Measurements from ENCODE around the gene CNTN4.

DNA sequence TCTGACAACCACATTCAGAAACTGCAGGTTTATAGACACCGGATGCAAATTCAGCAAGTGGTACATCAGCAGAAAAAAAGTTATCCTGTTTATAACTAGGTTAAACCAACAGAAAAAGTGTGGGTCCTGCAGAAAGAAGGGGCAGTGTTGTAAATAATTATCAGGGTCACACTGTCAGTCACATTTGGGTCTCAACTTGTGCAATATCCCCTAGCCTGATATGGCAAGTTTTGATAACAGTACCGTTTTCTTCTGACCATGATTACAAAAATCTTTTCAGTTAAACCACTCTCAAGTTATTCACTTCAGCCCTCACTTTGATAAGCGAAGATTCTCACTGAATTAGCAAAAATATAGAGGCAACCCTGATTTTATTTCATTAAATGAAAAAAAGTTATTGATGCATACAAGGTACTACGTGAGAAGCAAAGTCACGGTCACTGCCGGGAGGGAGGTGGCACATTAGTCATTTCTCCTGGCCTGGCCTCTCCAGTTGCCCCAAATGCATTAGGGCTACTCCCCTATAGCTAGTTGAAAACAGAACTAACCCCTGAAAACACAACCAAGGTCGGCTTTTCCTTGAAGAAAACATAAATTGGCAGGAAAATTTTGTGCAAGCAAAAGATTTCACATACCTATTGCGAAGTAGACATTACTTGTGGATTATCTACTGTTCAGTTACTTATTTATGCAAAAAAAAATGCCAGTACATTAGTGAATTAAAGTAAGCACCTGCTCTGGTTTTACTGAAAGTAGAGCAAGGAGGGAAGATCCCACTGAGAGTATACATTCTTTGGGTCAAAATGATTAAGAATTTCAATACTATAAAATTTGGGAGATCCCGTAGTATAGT is 982.9 kb downstream of the CNTN4 start:
- TF ChIP-seq, protein P1, sequence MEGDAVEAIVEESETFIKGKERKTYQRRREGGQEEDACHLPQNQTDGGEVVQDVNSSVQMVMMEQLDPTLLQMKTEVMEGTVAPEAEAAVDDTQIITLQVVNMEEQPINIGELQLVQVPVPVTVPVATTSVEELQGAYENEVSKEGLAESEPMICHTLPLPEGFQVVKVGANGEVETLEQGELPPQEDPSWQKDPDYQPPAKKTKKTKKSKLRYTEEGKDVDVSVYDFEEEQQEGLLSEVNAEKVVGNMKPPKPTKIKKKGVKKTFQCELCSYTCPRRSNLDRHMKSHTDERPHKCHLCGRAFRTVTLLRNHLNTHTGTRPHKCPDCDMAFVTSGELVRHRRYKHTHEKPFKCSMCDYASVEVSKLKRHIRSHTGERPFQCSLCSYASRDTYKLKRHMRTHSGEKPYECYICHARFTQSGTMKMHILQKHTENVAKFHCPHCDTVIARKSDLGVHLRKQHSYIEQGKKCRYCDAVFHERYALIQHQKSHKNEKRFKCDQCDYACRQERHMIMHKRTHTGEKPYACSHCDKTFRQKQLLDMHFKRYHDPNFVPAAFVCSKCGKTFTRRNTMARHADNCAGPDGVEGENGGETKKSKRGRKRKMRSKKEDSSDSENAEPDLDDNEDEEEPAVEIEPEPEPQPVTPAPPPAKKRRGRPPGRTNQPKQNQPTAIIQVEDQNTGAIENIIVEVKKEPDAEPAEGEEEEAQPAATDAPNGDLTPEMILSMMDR (IDR thresholded peaks at IDR 0.05) = no peak
- no peak for TF ChIP-seq POLR2A (IDR thresholded peaks at IDR 0.05)
